Endothelial cell of umbilical vein (primary cell): ENCODE results near the gene NCKAP5. TPM values are rescaled to one million over a fixed set of nuclear protein-coding genes. Genes with fewer than 3 reads are reported as not detected.

Experiments used
- BruUV-seq: library from RNA; stranded (reverse); fragments of 400-500 nt; replicated peaks from 2 replicates; lab custom pipeline; 2021; lab: Mats Ljungman, UMichigan
- CTCF ChIA-PET: fragments of 300-600, 350-600 bp; sonication (Branson Sonifier 250); formaldehyde crosslinking; loops from one replicate; lab custom pipeline; 2021; ENCODE audit warnings: antibody characterized with exemption, inconsistent platforms; lab: Charles Lee
- POLR2A ChIA-PET: fragments of 300-600, 350-600 bp; sonication (Branson Sonifier 250); formaldehyde crosslinking; loops from one replicate; lab custom pipeline; 2021; ENCODE audit warnings: antibody characterized with exemption, inconsistent platforms; lab: Charles Lee
- DNase-seq: peaks from one replicate; pipeline ENCODE4 v3.0.0-alpha.2; 2011; ENCODE audit warnings: low read depth, low spot score
- FAIRE-seq: peaks from 2 replicates; lab custom pipeline; 2011; peaks lifted over from hg19 to GRCh38; lab: Jason Lieb, UNC
- H2AFZ ChIP-seq: 2 replicates; pipeline ENCODE4 v1.6.0; 2012; ENCODE audit warnings: low read depth, low read length, control low read depth, inconsistent platforms
- H3K27ac ChIP-seq: 2 replicates; pipeline ENCODE4 v1.5.1; 2011; ENCODE audit warnings: low read depth, mild to moderate bottlenecking, control low read depth, low read length, moderate library complexity; ENCODE audit not compliant: insufficient read depth
- H3K27me3 ChIP-seq, 2 experiments: 2 replicates each; pipeline versions ENCODE4 v1.6.0 to v1.6.1; 2011; ENCODE audit warnings: low read length in 2 of 2, mixed read lengths in 1 of 2; ENCODE audit not compliant: control insufficient read depth in 2 of 2, insufficient read depth in 2 of 2
- H3K36me3 ChIP-seq, 2 experiments: 2 replicates in 1 of 2; 3 replicates in 1 of 2; pipeline ENCODE4 v1.5.1; 2011; ENCODE audit warnings: low read length in 2 of 2, mild to moderate bottlenecking in 1 of 2, moderate library complexity in 1 of 2; ENCODE audit not compliant: control insufficient read depth in 2 of 2, insufficient read depth in 2 of 2; ENCODE audit errors: extremely low read depth in 1 of 2
- H3K4me1 ChIP-seq: 3 replicates; pipeline ENCODE4 v1.5.1; 2011; ENCODE audit warnings: mild to moderate bottlenecking, low read length; ENCODE audit not compliant: control insufficient read depth, insufficient read depth; ENCODE audit errors: extremely low read depth
- H3K4me2 ChIP-seq: 2 replicates; pipeline ENCODE4 v1.6.1; 2011; ENCODE audit warnings: low read length, control low read depth, mixed read lengths; ENCODE audit not compliant: insufficient read depth
- H3K4me3 ChIP-seq, 3 experiments: fragments of 200-600 bp in 1 of 3; sonication (generic), shearing (Covaris generic) in 1 of 3; replicated peaks in 1 of 3; 2 replicates each; pipeline ENCODE4 v1.5.1; 2011 to 2016; ENCODE audit warnings: control low read depth in 3 of 3, low read length in 3 of 3, mild to moderate bottlenecking in 2 of 3, inconsistent platforms in 1 of 3, low read depth in 1 of 3, moderate library complexity in 1 of 3; ENCODE audit not compliant: insufficient read depth in 1 of 3
- H3K79me2 ChIP-seq: 2 replicates; pipeline ENCODE4 v1.6.0; 2012; ENCODE audit warnings: low read length, inconsistent platforms; ENCODE audit not compliant: control insufficient read depth, insufficient read depth
- H3K9ac ChIP-seq: replicated peaks from 2 replicates; pipeline ENCODE3; 2011; ENCODE audit warnings: low read length, control low read depth; ENCODE audit not compliant: insufficient read depth; ENCODE audit errors: extremely low read depth
- H3K9me1 ChIP-seq: replicated peaks from 3 replicates; pipeline ENCODE4 v1.6.0; 2011; ENCODE audit warnings: mild to moderate bottlenecking, low read length; ENCODE audit not compliant: control insufficient read depth, insufficient read depth; ENCODE audit errors: extremely low read depth
- H3K9me3 ChIP-seq: replicated peaks from 2 replicates; pipeline ENCODE4 v1.5.1; 2012; ENCODE audit warnings: low read length, inconsistent platforms; ENCODE audit not compliant: control insufficient read depth, insufficient read depth
- H4K20me1 ChIP-seq: replicated peaks from 2 replicates; pipeline ENCODE3; 2011; ENCODE audit warnings: mild to moderate bottlenecking, low read length; ENCODE audit not compliant: control insufficient read depth, insufficient read depth; ENCODE audit errors: extremely low read depth
- CTCF ChIP-seq, 2 donors: IDR thresholded peaks; 1 replicate in 1 of 2; 2 replicates in 1 of 2; pipeline ENCODE4 v1.5.1; 2011; ENCODE audit warnings: low read length in 2 of 2, mild to moderate bottlenecking in 2 of 2, moderate library complexity in 2 of 2, control low read depth in 1 of 2, inconsistent platforms in 1 of 2, low read depth in 1 of 2; ENCODE audit not compliant: insufficient read depth in 1 of 2; ENCODE audit errors: extremely low read depth in 1 of 2
- EZH2 ChIP-seq: IDR thresholded peaks from 2 replicates; pipeline ENCODE4 v1.6.1; 2012; ENCODE audit warnings: borderline replicate concordance, low read depth, mild to moderate bottlenecking, moderate library complexity, low read length, inconsistent platforms; ENCODE audit not compliant: severe bottlenecking
- FOS ChIP-seq: IDR thresholded peaks from 2 replicates; pipeline ENCODE4 v1.6.1; 2011; ENCODE audit warnings: mild to moderate bottlenecking, low read length, moderate library complexity, borderline replicate concordance; ENCODE audit not compliant: insufficient read depth
- GATA2 ChIP-seq: IDR thresholded peaks from 2 replicates; pipeline ENCODE4 v1.7.0; 2011; ENCODE audit warnings: low read depth, mild to moderate bottlenecking, moderate library complexity, mixed read lengths, low read length; ENCODE audit not compliant: insufficient read length, insufficient read depth
- JUN ChIP-seq: IDR thresholded peaks from 2 replicates; pipeline ENCODE4 v1.6.1; 2011; ENCODE audit warnings: borderline replicate concordance, low read depth; ENCODE audit not compliant: insufficient read length, insufficient read depth
- MAX ChIP-seq: IDR thresholded peaks from 2 replicates; pipeline ENCODE4 v1.6.1; 2011; ENCODE audit not compliant: insufficient read depth, insufficient read length
- MYC ChIP-seq: IDR thresholded peaks from one replicate; pipeline ENCODE4 v1.6.1; 2011; ENCODE audit warnings: mild to moderate bottlenecking, low read depth, low read length
- POLR2A ChIP-seq: IDR thresholded peaks from 2 replicates; pipeline ENCODE4 v1.6.1; 2012; ENCODE audit warnings: low read depth, mild to moderate bottlenecking, control low read depth, low read length
- POLR2AphosphoS5 ChIP-seq: IDR thresholded peaks from 2 replicates; pipeline ENCODE4 v1.6.1; 2012; ENCODE audit warnings: low read depth, mild to moderate bottlenecking, control low read depth, low read length, moderate library complexity; ENCODE audit not compliant: insufficient read depth
- dilution Hi-C: fragments of 300-500 bp; cut with MboI; formaldehyde crosslinking; loops from one replicate; pipeline ENCODE4 v1.15.0; 2019; ENCODE audit warnings: low sequenced_read_pairs; ENCODE audit not compliant: extremely low pct_ligation_motif_present
- intact Hi-C: fragments of 100-400 bp; cut with micrococcal nuclease; formaldehyde crosslinking; loops from one replicate; pipeline ENCODE4 v1.10.0; 2022
- polyA plus RNA-seq, 4 experiments: library from polyadenylated mRNA; depleted of rRNA in 3 of 4; stranded (reverse) in 3 of 4; unstranded in 1 of 4; fragments of >200 nt; gene quantifications; 2 replicates each; pipeline versions ENCODE4 v1.2.1 to v1.2.3, GENCODE V29; 2011 to 2012; ENCODE audit warnings: missing spikeins in 1 of 4
- total RNA-seq: library from RNA; stranded (reverse); gene quantifications from 2 replicates; pipeline ENCODE4 v1.2.3, GENCODE V29; 2021

NCKAP5 gene
- total and polyA plus RNA-seq, 2 donors (not counting 3 experiments of a cell fraction or from before 2014, with no cell fraction given): 0.47 to 3.3 TPM

- Histone ChIP-seq H3K9me3 (no peaks in the 10 kb centered on the region), H3K9ac (no peak overlapping the region), H3K4me3 (no peak overlapping the region), H3K9me1 (no peaks in the 10 kb centered on the region), H3K79me2 (no peaks in the 10 kb centered on the region), H3K27me3 (no peaks in the 10 kb centered on the region), H3K27ac (no peak overlapping the region), H2AFZ (no peak overlapping the region), H4K20me1 (no peaks in the 10 kb centered on the region), H3K4me2 (no peak overlapping the region), H3K4me1 (peaks cover 6% of the 10 kb centered on the region), H3K36me3 (no peaks in the 10 kb centered on the region)
- TF ChIP-seq EZH2: no peak
- no peak for TF ChIP-seq MAX
- no peak for TF ChIP-seq POLR2A
- TF ChIP-seq JUN: no peak
- no peak for TF ChIP-seq POLR2AphosphoS5
- no peak for TF ChIP-seq MYC
- no peak for TF ChIP-seq CTCF (IDR thresholded peaks at IDR 0.05; ENCODE audit: extremely low read depth in 1 of 2, insufficient read depth in 1 of 2, low read depth in 1 of 2, low read length in 2 of 2)
- no peak for TF ChIP-seq FOS
- no peak for TF ChIP-seq GATA2
- no TSS peak for BruUV-seq
- CTCF ChIA-PET: interaction anchor here (0.7 to 1.6 kb wide), 3 partner anchors 10 to 15 kb away, joined by 3 to 4 read pairs (median 3); no protein-coding TSS in a partner anchor
- no peak for DNase-seq
- POLR2A ChIA-PET: no interaction called here
- dilution Hi-C loops: no loop called here
- FAIRE-seq: no peak
- intact Hi-C loops: no loop called here
Measured at GRCh38 chr2:133253793-133254192, 314.5 kb downstream of the NCKAP5 start.
